Measurements from ENCODE around the gene MYLK.

- TF ChIP-seq CTCF (conservative IDR thresholded peaks at IDR 0.05; ENCODE audit: low read length) (no peak), EZH2phosphoT487 (IDR thresholded peaks at IDR 0.05; ENCODE audit: borderline replicate concordance) (no peak)
Measured at GRCh38 chr3:123696808-123697207, 187.3 kb downstream of the MYLK start.

All from Loucy (cell line).